DND-41 (cell line): Measurements from ENCODE around the gene ANO6.

ENCODE experiments used
- ATAC-seq: fragments of 200-7000 bp; cut with Tn5 transposase; 3 replicates; pipeline ENCODE4 v1.9.1; 2021; ENCODE audit warnings: low read depth; ENCODE audit not compliant: insufficient read depth
- DNase-seq: peaks from one replicate; pipeline ENCODE4 v3.0.0-alpha.2; 2020
- H2AFZ ChIP-seq: 2 replicates; pipeline ENCODE4 v1.6.0; 2012; ENCODE audit warnings: low read depth, low read length
- H3K27ac ChIP-seq: 2 replicates; pipeline ENCODE4 v1.5.1; 2012; ENCODE audit warnings: low read length, inconsistent platforms
- H3K27me3 ChIP-seq: fragments of 200-600 bp; sonication (generic); 2 replicates; pipeline ENCODE4 v1.6.0; 2012; ENCODE audit warnings: low read length, mild to moderate bottlenecking, inconsistent platforms; ENCODE audit not compliant: insufficient read depth, poor library complexity
- H3K36me3 ChIP-seq: 2 replicates; pipeline ENCODE4 v1.5.1; 2012; ENCODE audit warnings: low read length, inconsistent platforms; ENCODE audit not compliant: insufficient read depth
- H3K4me1 ChIP-seq: 2 replicates; pipeline ENCODE4 v1.5.1; 2012; ENCODE audit warnings: mild to moderate bottlenecking, low read length; ENCODE audit not compliant: insufficient read depth
- H3K4me2 ChIP-seq: 2 replicates; pipeline ENCODE4 v1.6.0; 2012; ENCODE audit warnings: mild to moderate bottlenecking, moderate library complexity, low read length, inconsistent platforms; ENCODE audit not compliant: insufficient read depth
- H3K4me3 ChIP-seq, 2 experiments: fragments of 200-600 bp in 1 of 2; shearing (Covaris generic) in 1 of 2; 2 replicates each; pipeline ENCODE4 v1.5.1; 2012 to 2016; ENCODE audit warnings: inconsistent platforms in 2 of 2, low read length in 2 of 2, mild to moderate bottlenecking in 2 of 2, low read depth in 1 of 2, moderate library complexity in 1 of 2
- H3K79me2 ChIP-seq: 2 replicates; pipeline ENCODE4 v1.6.0; 2012; ENCODE audit warnings: low read length, inconsistent platforms; ENCODE audit not compliant: insufficient read depth
- H3K9ac ChIP-seq: 2 replicates; pipeline ENCODE4 v1.6.0; 2012; ENCODE audit warnings: low read depth, mild to moderate bottlenecking, inconsistent platforms, low read length, moderate library complexity
- H3K9me3 ChIP-seq: 2 replicates; pipeline ENCODE4 v1.5.1; 2012; ENCODE audit warnings: low read length, moderate library complexity, mild to moderate bottlenecking, inconsistent platforms; ENCODE audit not compliant: insufficient read depth, severe bottlenecking
- H4K20me1 ChIP-seq: 2 replicates; pipeline ENCODE4 v1.6.0; 2012; ENCODE audit warnings: low read length; ENCODE audit not compliant: insufficient read depth
- EZH2 ChIP-seq: IDR thresholded peaks from 3 replicates; pipeline ENCODE4 v1.6.1; 2012; ENCODE audit warnings: borderline replicate concordance, low read depth, mild to moderate bottlenecking, moderate library complexity, low read length, inconsistent platforms; ENCODE audit not compliant: severe bottlenecking
- TF ChIP-seq, protein P1 (sequence below): IDR thresholded peaks from 2 replicates; pipeline ENCODE4 v1.5.1; 2012; ENCODE audit warnings: borderline replicate concordance, low read length, moderate library complexity, mild to moderate bottlenecking; ENCODE audit not compliant: poor library complexity, severe bottlenecking; ENCODE audit errors: extremely low read depth

The ANO6 gene

DNA sequence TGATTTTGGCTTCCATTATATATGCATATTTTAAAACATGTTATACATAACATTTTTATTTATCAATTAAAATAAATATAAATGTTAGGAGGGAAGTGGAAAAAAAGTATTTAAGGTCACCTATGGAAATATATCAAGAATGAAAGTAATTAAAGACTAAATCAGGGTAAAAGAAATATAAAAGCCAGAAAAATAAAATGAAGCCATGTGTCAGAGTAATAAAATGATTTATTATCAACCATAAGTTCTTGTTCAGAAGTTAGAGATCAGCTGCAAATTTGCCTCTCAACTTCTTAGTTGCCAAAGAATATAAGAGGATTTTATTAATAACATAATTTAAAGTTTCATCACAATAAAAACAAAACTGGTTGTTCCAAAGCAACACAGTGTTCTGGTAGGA is 121.9 kb downstream of the ANO6 start:
- DNase-seq (no peak), ATAC-seq (no peak)
- Histone ChIP-seq H3K27me3 (no peaks in the 10 kb centered on the region), H4K20me1 (no peaks in the 10 kb centered on the region), H3K9me3 (no peaks in the 10 kb centered on the region), H3K36me3 (peaks cover 5% of the 10 kb centered on the region; the same call in 1 of the 2 replicates), H3K4me1 (no peaks in the 10 kb centered on the region), H3K27ac (no peak overlapping the region), H3K79me2 (no peaks in the 10 kb centered on the region), H3K4me3 (no peak overlapping the region), H2AFZ (no peak overlapping the region), H3K4me2 (no peak overlapping the region), H3K9ac (no peak overlapping the region)
- TF ChIP-seq, protein P1, sequence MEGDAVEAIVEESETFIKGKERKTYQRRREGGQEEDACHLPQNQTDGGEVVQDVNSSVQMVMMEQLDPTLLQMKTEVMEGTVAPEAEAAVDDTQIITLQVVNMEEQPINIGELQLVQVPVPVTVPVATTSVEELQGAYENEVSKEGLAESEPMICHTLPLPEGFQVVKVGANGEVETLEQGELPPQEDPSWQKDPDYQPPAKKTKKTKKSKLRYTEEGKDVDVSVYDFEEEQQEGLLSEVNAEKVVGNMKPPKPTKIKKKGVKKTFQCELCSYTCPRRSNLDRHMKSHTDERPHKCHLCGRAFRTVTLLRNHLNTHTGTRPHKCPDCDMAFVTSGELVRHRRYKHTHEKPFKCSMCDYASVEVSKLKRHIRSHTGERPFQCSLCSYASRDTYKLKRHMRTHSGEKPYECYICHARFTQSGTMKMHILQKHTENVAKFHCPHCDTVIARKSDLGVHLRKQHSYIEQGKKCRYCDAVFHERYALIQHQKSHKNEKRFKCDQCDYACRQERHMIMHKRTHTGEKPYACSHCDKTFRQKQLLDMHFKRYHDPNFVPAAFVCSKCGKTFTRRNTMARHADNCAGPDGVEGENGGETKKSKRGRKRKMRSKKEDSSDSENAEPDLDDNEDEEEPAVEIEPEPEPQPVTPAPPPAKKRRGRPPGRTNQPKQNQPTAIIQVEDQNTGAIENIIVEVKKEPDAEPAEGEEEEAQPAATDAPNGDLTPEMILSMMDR, result no peak
- TF ChIP-seq EZH2, result no peak

GRCh38 chr12:45338272-45338671 is 122.4 kb downstream of the ANO6 start:
- DNase-seq, result no peak
- peaks cover 2% of the 10 kb centered on the region; the same call in 1 of the 2 replicates for H3K36me3 ChIP-seq
- H3K4me3 ChIP-seq, result no peak overlapping the region
- no peak for ATAC-seq
- H3K27ac ChIP-seq, result no peak overlapping the region
- no peaks in the 10 kb centered on the region for H3K9me3 ChIP-seq
- TF ChIP-seq, protein P1, result no peak
- TF ChIP-seq EZH2, result no peak
- no peaks in the 10 kb centered on the region for H4K20me1 ChIP-seq
- H3K79me2 ChIP-seq, result no peaks in the 10 kb centered on the region
- no peak overlapping the region for H3K4me2 ChIP-seq
- H2AFZ ChIP-seq, result no peak overlapping the region
- no peaks in the 10 kb centered on the region for H3K27me3 ChIP-seq
- H3K4me1 ChIP-seq, result no peaks in the 10 kb centered on the region
- no peak overlapping the region for H3K9ac ChIP-seq

DNA sequence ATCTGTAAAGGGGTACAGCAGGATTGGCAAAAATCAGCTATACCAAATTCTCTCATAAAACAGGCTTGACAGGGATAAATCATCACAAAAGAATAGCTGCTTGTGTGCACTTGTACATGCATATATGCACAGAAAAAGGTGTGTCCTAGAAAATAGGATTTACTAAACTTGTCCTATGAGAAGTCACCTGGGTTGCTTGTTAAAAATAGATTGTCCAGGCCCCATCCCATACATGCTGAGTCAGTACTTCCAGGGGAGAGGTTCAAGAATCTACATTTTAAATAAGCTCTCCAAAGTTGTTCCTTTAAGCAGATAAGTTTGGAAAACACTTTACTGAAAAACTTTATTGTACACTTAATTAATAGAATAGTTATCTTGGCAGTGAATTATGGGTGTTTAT is 123.1 kb downstream of the ANO6 start:
- no peak for ATAC-seq
- no peak for DNase-seq
- Histone ChIP-seq H3K9me3 (no peaks in the 10 kb centered on the region), H2AFZ (no peak overlapping the region), H3K4me3 (no peak overlapping the region), H3K9ac (no peak overlapping the region), H3K4me1 (no peaks in the 10 kb centered on the region), H3K79me2 (no peaks in the 10 kb centered on the region), H3K27me3 (no peaks in the 10 kb centered on the region), H3K36me3 (no peaks in the 10 kb centered on the region; the same call in 1 of the 2 replicates), H4K20me1 (no peaks in the 10 kb centered on the region), H3K4me2 (no peak overlapping the region), H3K27ac (no peak overlapping the region)
- no peak for TF ChIP-seq EZH2
- TF ChIP-seq, protein P1, result no peak

GRCh38 chr12:45342171-45342570 is 126.3 kb downstream of the ANO6 start:
- Histone ChIP-seq H3K4me1 (no peaks in the 10 kb centered on the region), H2AFZ (no peak overlapping the region), H3K27ac (no peak overlapping the region), H3K4me3 (no peak overlapping the region), H3K9ac (no peak overlapping the region), H3K4me2 (no peak overlapping the region), H3K27me3 (no peaks in the 10 kb centered on the region), H3K9me3 (no peaks in the 10 kb centered on the region), H3K36me3 (no peaks in the 10 kb centered on the region; the same call in 1 of the 2 replicates), H4K20me1 (no peaks in the 10 kb centered on the region), H3K79me2 (no peaks in the 10 kb centered on the region)
- no peak for ATAC-seq
- TF ChIP-seq EZH2, result no peak
- TF ChIP-seq, protein P1, result no peak
- no peak for DNase-seq
